ENCODE data around the gene CD300LB.
A peak's percentile ranks its signal among the peaks of the same experiment; 100 is the strongest.
"Not testable (repeated sequence)": the region's sequence is repeated elsewhere in the genome, so short reads cannot be mapped to it uniquely, and the experiment has no call there.

The CD300LB gene

DNA sequence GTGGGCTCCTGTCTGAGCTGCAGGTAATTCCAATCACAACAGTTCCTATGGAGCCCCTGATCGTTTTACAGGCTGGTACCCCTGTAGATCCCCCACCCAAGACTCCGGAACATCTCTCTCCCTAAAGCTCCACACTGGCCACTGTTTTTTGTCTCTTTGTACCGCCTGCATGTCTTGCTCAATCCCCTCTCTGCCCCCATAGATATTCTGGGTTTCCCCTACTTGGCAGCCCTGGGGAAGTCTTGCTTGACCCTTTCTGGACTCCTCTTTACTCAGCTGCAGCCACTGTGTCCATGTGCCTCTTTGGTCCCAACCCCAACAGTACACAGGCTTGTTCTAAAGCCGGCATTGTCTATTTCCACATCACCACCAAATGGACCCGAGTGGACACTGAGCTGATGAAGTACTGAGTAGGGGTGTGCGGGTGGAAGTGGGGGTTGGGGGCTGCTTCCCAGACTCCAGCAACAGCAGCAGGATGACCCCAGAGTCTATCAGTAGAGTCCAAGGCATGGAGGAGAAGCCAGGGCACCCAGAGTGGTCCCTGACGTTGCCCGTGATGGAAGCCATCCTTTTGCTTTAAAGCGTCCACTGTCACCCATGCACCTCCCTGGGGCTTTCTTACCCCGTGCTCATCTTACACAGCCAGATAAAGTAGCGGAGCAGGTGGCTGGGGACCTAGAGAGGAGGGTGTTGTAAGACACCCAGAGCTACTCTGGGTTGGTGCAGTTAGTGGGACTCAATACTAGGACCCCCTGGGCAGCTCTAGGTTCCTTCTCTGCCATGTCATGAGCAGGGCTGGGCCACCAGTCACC, 6.4 kb downstream of the CD300LB start:
- no peak for DNase-seq

DNA sequence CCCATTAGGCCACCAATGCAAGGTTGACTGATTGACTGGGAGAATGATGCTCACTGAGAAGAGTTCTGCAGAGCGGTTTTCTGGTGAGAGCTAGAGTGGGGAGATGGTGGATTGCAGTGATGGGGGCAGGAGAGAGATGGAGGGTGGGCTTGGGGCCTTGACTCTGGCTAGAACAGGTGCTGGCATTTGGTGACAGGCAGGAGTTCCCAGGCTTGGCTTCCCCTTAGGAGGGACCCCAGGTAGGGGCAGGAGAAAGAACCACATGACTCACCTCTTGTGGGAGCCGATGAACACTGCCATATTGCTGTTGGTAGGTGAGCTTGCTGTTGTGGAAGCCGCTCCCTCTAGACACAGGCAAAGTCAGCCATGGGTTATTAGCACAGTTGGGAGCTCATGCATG, 8.0 kb downstream of the CD300LB start:
- DNase-seq = no peak

DNA sequence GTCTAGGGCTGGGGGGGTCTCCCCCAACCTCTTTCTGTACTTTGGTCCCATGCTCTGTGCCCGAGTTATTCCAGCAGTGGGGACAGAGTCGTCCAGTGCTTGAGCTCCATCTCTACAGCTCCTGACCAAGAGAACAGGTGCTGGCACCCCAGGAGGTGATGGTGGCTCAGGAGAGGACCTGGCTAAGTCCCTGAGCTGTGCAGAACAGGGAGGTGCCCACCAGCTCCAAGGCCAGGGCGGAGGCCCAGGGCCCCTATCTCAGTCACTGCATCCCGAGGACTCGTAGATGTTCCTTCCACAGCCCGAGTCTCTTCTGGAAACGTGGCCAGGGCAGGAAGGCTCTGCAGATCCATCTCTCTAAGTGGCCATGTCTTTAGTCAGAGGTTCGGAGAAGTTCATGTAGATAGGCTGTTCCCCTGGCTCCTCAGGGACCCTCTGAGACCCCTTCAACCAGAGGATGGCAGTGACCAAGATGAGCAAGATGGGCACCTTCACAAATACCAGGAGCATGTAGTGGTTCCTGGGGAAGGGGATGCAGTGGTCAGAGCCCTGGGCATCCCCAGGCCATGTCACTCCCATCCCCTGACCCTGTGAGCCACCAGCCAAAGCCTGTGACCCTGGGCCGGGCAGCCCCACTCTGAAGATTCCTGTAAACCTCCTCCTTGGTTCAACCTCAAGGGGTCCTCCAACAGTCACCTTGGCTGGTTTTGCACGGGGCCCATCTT, 8.7 kb downstream of the CD300LB start:
- DNase-seq = no peak

DNA sequence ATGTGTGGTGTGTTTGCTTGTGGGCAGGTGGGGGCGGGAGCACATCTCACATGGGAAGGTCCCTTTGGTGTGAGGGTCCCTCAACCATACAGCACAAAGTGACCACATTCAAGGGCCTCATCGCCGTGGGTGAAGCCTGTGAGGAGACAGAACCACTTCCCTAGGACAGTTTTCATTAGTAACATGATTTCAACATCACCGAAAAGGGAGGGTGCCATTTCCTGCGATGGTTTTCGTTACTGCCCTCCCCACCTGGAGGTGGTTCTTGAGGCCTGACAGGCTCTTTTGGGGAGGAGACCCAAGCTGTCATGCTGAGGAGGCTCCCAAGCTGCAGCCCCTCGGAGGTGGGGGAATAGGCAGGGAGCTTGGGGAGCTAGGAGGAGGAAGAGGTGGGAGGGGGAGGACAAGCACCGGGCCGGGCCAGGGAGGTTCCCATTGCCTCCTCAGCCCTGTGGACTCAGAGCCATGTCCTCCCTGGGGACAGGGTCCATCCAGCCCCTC, 9.5 kb downstream of the CD300LB start:
- DNase-seq = peak; percentile 31

DNA sequence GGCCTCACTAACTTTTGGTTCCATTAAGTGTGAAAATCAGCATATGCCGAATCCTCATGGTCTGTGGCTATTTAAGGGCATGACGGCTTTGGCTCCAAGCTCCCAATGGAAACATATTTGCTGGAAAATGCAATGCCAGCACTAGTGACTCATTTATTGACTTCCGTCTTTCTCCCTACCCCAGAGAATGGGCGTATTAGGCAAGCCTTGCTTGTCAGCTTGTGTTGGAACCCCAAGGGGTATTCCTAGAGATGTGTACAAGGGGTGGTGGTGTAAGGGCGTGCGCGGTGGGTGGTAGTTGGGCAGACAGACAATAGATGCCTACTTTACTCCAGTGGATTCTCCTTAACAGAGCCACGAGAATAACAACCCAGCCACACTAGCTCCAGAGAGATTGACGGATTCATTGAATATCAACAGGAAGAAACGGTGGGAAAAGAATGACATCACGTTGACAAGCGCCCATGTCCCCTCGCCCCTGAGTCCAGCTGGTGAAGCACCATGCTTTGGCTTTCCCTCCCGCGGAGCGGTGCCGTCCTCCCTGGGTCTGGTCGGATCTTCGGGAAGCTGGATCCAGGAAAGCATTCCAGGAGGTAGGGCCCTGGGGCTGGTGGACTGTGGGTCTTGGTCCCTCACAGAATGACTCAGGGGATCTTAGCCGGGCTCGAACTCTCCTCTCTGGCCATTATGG, 10.3 kb downstream of the CD300LB start:
- no peak for DNase-seq

DNA sequence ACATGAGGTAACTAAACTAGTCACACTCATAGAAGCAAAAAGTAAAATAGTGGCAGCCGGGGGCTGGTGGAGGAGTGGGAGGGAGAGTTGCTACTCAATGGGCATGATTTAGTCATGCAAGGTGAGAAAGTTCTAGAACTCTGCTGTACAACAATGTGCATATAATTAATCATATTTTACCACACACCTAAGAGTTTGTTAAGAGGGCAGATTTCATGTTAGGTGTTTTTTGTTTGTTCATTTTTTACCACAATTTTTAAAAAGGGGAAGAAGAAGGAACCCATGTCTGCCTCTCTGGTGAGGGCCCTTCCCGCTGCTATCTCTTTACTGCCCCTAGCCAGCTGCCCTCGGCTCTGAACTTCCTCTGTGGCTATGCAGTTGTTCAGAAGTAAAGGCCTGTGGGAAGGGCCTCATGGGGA, 11.2 kb downstream of the CD300LB start:
- peak; percentile 20 for DNase-seq

DNA sequence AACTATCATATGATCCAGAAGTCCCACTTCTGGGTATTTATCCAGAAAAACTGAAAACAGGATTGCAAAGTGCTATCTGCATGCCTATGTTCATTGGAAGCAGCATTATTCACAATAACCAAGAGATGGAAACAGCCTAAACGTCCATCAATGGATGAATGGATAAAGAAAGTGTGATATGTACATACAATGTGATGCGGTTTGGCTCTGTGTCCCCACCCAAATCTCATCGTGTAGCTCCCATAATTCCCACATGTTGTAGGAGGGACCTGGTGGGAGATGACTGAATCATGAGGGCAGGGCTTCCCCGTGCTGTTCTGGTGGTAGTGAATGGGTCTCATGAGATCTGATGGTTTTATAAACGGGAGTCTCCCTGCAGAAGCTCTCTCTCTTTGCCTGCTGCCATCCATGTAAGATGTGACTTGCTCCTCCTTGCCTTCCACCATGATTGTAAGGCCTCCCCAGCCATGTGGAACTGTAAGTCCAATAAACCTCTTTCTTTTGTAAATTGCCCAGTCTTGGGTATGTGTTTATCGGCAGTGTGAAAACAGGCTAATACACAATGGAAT, 12.8 kb downstream of the CD300LB start:
- DNase-seq = not testable (repeated sequence)

DNA sequence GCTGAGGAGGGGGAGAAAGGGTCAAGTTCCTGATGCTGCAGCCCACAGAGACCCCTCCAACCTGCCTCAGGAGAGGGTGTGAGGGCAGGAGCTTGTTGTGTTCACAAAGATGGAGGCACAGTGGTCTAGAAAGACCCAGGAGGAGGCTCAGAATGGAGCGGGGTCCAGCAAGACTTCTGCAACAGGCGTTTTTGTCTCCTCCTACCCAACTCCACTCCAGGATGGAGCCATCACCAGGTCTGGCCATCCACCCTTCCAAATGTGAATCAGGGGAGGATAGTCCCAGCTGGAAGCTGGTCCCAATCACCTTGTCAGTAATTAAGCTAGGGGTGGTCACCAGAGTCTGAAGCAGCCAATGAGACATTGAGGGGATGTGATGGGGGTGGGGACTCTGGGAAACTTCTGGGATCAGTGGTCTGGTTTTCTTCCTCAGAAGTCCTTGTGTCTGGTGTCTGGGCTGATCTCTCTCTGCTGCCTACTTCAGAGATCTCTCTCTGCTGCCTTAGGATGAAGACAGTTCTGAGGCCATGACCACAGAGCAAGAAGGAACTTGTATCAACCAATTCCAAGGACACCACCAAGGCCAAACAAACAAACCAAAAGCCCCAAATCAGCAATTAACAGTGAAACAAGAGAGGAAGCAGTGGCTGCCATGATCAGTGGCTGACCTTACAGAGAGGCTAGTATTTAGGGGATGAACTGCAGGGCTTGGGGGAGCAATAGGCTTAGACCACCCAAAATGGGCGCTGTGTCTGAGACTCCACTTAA, 14.5 kb downstream of the CD300LB start:
- no peak for DNase-seq

DNA sequence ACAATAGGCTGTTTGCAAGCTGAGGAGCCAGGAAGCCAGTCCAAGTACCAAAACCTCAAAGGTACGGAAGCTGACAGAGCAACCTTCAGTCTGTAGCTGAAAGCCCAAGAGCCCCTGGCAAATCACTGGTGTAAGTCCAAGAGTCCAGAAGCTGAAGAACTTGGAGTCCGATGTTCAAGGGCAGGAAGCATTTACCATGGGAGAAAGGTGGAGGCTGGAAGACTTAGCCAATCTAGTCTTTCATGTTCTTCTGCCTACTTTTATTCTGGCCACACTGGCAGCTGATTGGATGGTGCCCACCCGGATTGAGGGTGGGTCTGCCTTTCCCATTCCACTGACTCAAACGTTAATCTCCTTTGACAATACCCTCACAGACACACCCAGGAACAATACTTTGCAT, 15.3 kb downstream of the CD300LB start:
- no peak for DNase-seq

DNA sequence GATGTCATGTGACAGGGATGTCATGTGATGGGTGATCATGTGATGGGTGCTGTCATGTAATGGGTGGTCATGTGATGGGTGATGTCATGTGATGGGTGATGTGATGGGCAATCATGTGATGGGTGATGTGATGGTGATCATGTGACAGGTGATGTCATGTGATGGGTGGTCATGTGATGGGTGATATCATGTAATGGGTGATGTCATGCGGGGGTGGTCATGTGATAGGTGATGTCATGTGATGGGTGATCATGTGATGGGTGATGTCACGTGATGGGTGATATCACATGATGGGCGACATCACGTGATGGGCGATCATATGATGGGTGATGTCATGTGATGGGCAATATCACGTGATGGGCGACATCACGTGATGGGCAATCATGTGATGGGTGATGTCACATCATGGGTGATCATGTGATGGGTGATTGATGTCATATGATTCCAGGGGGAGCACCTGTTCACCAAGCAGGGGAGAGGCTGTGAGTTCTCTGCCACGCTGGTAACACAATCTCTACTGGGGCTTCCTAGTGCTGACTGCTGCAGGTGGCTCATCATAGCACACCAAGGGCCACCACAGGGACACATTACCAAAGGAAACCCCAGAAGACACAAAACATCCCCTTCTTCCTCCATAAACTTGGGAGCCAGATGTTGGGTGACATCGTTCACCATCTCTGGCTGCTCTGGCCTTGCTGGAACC, 16.5 kb downstream of the CD300LB start:
- no peak for DNase-seq

DNA sequence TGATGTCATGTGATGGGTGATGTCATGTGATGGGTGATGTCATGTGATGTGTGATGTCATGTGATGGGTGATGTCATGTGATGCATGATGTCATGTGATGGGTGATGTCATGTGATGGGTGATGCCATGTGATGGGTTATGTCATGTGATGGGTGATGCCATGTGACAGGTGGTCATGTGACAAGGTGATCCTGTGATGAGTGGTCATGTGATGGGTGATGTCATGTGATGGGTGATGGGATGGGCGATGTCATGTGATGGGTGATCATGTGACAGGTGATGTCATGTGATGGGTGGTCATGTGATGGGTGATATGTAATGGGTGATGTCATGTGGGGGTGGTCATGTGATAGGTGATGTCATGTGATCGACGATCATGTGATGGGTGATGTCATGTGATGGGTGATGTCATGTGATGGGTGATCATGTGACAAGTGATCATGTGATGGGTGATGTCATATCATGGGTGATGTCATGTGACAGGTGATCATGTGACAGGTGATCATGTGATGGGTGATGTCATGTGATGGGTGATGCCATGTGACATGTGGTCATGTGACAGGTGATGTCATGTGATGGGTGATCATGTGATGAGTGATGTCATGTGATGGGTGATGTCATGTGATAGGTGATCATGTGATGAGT, 17.2 kb downstream of the CD300LB start:
- peak; percentile 54 for DNase-seq

DNA sequence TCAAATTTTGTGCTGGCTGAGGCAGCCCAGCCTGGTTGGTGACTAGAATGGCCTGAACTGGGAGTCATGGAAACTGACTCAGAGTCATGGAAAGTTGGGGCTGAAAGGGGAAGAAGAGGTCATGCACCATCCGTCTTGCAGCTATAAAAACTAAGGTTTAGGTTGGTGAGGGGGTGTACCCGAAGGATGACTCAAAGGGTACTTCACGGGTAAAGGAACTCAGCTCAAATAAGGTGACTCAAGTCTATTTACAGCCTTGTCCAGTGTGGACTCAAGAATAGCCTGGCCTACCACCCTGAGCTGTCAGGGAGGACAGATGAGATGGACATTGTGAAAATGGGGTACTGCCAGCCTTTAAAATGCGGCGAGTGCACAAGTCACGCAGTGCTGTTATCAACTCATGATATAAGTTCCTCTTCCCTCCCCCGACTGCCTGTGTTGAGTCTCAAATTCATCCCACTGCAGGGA, 18.6 kb downstream of the CD300LB start:
- peak; percentile 19 for DNase-seq

DNA sequence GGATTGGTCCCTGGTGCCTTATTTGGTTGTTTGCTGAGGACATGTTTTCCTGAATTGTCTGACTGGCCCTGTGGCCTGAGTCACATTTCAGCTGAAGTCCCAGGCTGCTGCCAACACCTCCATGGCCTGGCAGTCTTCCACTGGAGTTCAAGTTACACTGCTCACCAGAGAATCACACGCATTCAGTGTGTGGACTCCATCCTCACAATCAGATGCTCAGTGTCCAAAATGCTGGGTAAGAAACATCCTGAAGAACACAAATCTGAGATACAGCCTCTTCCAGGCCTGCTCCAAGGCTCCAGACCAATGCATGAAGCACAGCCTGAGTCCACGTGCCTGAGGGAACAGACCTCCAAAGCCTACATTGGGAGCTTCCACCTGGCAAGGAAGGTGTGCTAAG, 19.2 kb downstream of the CD300LB start:
- no peak for DNase-seq

DNA sequence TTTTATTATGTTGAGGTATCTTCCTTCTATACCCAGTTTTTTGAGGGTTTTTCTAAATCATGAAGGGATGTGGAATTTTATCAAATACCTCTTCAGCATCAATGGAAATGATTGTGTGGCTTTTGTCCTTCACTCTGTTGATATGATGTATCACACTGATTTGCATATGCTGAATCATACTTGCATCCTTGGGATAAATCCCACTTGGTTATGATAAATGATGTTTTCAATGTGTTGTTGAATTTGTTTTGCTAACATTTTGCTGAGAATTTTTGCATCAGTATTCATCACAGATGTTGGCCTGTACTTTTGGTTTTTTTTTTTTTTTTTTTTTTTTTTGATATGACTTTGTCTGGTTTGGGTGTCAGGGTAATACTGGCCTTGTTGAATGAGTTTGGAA, 23.1 kb downstream of the CD300LB start:
- DNase-seq = no peak

DNA sequence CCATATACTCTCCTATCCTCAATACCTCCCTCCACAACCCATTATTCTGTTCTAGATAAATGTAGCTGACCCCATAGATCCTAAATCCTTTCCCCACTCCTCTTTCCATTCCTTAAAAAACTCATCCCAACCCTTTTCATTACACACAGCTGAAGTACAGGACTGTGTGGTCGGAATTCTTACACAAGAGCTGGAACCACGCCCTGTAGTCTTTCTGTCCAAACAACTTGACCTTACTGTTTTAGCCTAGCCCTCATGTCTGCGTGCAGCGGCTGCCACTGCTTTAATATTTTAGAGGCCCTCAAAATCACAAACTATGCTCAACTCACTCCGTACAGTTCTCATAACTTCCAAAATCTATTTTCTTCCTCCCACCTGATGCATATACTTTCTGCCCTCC, 27.3 kb downstream of the CD300LB start:
- not testable (repeated sequence) for DNase-seq

DNA sequence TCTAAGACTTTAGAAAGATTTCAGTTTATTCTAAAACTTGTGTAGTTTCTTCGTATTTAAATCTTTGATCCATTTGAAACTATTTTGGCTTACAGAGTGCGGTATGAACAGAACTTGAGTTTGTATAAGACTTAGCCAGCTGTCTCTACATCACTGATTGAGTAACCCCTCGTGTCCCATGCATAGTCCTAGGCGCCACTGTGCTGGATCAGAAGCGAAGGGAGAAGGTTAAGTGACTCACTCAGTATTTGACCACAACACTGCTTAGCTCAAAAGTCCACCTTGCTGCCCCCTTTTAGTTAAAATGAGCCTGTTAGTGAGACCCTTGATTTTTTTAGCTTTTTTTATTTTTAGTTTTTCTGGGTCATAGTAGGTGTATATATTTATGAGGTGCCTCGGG, 28.4 kb downstream of the CD300LB start:
- no peak for DNase-seq

DNA sequence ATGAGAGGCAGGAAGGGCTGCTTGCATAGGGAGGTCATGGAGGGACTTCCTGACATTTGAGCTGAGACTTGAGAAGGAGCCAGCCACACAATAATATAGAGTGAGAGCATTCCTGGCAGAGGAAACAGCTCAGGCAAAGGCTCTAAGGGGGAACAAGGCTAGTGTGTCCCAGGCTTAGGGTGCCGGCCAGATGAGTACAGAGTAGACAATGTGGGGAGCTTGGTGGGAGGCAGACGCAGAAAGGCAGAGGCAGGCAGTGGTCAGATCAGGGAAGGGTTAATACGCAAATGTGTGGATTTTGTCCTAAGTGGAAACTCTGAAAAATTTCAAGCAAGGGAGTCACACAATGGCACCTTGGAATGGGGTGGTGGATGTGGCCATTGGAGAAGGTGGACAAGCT, 31.3 kb downstream of the CD300LB start:
- no peak for DNase-seq

DNA sequence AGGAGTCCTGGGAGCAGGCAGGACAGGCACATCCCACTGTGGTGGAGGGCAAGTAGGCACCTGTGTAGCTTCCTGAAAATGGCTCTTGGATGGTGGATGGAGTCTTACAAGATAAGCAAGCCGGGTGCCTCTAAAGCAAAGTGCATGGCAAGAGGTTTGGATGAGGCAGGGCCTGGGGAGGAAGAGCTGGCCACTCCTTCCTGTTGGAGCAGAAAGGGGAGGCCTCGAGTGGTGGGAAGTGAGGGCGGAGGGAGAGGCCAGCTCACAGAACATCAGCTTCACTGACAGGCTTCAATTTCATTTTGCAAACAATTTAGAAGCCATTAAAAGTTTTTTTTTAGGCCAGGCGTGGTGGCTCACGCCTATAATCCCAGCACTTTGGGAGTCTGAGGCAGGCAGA, 33.8 kb downstream of the CD300LB start:
- DNase-seq = no peak

DNA sequence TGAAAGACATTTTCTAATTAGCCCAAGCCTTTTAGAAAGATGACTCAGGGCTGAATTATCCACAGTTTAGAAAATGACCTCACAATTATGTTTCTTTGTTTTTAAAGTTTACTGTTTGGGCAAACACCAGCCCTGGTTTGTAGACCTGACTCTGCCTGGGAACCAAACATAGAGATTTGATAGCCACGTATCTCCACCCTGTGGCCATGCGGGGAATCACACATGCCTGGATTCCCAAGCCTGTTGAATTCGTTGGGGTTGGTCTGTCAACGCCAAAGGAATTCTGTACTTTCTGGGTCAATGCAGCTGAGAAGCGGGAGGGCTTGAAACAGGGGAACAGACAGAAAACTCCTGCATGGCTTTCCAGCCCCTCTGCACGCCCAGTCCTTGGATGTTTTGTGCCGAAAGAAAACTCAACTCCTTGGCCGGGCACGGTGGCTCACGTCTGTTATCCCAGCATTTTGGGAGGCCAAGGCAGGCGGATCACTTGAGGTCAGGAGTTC, 37.9 kb downstream of the CD300LB start:
- peak; percentile 77 for DNase-seq

DNA sequence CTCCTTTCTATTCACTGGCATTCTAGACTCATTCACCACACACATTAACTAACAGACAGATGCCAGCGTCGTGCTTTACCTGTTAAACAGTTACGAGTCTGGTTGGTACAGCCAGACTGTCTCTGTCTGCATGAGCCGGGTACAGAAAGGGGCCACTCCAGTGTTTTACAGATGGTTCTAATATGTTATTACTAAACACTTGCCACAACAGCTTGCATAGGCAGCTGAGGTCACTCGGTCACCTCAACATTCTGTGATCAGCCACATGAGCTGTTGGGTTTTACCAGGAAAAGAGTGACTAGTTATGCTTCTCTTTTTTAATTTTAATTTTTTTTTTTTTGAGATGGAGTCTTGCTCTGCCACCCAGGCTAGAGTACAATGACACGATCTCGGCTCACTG, 39.6 kb downstream of the CD300LB start:
- no peak for DNase-seq

DNA sequence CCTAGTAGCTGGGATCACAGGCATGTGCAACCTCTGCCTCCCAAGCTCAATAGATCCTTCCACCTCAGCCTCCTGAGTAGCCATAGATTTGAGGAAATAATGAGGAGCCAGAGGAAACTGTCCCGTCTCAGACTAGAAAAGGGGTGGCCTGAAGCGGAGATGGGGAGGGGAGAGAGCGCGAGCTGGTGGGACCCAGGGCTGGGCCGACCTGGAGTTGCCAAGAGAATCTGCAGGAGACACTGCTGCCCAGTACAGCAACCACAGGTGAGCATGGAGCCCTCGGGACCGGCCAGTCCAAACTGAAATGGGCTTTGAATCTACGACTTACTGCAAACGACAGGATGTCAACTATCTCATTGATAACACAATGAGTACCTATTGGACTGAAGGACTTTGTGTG, 40.6 kb downstream of the CD300LB start:
- no peak for DNase-seq

Data from CD4-positive, alpha-beta T cell treated with Interleukin-21 for 1 hour (primary cell).